Measurements from ENCODE around the gene DEFB129. TPM values are rescaled to one million over a fixed set of nuclear protein-coding genes. Genes with fewer than 3 reads are reported as not detected.

The DEFB129 gene
- total RNA-seq, 1 experiment from 2014 or later = not detected

GRCh38 chr20:277496-277781 is 50.4 kb downstream of the DEFB129 start (continued):
- no peak for TF ChIP-seq SOX15 (CRISPR knock-in tag; IDR thresholded peaks at IDR 0.05)
- TF ChIP-seq PRRX2 (CRISPR knock-in tag; IDR thresholded peaks at IDR 0.05) = no peak
- no peak for TF ChIP-seq OVOL2 (CRISPR knock-in tag; IDR thresholded peaks at IDR 0.05; ENCODE audit: borderline replicate concordance)

GRCh38 chr20:278181-278580 is 51.1 kb downstream of the DEFB129 start:
- H3K27me3 Mint-ChIP-seq (ENCODE audit: low read depth) = peaks cover 20% of the 10 kb centered on the region
- H3K4me1 Mint-ChIP-seq = peaks cover 13% of the 10 kb centered on the region
- peak overlapping the region; percentile 77 for H3K4me3 Mint-ChIP-seq
- ChIA-PET POLR2A (interaction anchor here (1.1 to 2.6 kb wide), 3 partner anchors 46 to 69 kb away, joined by 3 to 22 read pairs (median 6); partner anchors contain the start of gene SOX12), CTCF (interaction anchor here (0.7 to 3.3 kb wide), 14 partner anchors 12 to 93 kb away, joined by 3 to 42 read pairs (median 5); partner anchors contain the start of genes DEFB132, NRSN2 and SOX12)
- peak overlapping the region; percentile 98 for H3K27ac Mint-ChIP-seq
- ATAC-seq = peak; percentile 43; the same call in 1 of the 2 replicates
- no peaks in the 10 kb centered on the region for H3K9me3 Mint-ChIP-seq
- peak; percentile 40 for DNase-seq (ENCODE audit: low spot score)
- peaks cover 65% of the 10 kb centered on the region for H3K36me3 Mint-ChIP-seq
- TF ChIP-seq ZNF532 (CRISPR knock-in tag; IDR thresholded peaks at IDR 0.05; ENCODE audit: borderline replicate concordance) (no peak), ESRRA (CRISPR knock-in tag; IDR thresholded peaks at IDR 0.05; ENCODE audit: borderline replicate concordance) (no peak), E2F1 (CRISPR knock-in tag; IDR thresholded peaks at IDR 0.05) (no peak), FOXP4 (CRISPR knock-in tag; IDR thresholded peaks at IDR 0.05) (no peak), GRHL2 (CRISPR knock-in tag; IDR thresholded peaks at IDR 0.05; ENCODE audit: insufficient replicate concordance, severe bottlenecking) (no peak), USF2 (CRISPR knock-in tag; IDR thresholded peaks at IDR 0.05) (no peak), JAZF1 (CRISPR knock-in tag; IDR thresholded peaks at IDR 0.05) (no peak), OVOL2 (CRISPR knock-in tag; IDR thresholded peaks at IDR 0.05; ENCODE audit: borderline replicate concordance) (no peak), ZNF219 (CRISPR knock-in tag; IDR thresholded peaks at IDR 0.05; ENCODE audit: borderline replicate concordance) (no peak), AFF4 (CRISPR knock-in tag; IDR thresholded peaks at IDR 0.05; ENCODE audit: borderline replicate concordance) (no peak), ZNF396 (CRISPR knock-in tag; IDR thresholded peaks at IDR 0.05; ENCODE audit: borderline replicate concordance) (no peak), MXD4 (CRISPR knock-in tag; IDR thresholded peaks at IDR 0.05; ENCODE audit: borderline replicate concordance) (no peak), USF1 (CRISPR knock-in tag; IDR thresholded peaks at IDR 0.05) (no peak), ATF1 (CRISPR knock-in tag; IDR thresholded peaks at IDR 0.05) (no peak), PREB (CRISPR knock-in tag; IDR thresholded peaks at IDR 0.05; ENCODE audit: borderline replicate concordance) (no peak)

Data from WTC11 (cell line).